Fibroblast of skin of left quadriceps (primary cell): ENCODE results near the gene CELA3A.

Experiments
- DNase-seq, 2 experiments: peaks; one replicate each; pipeline ENCODE4 v3.0.0-alpha.2; 2013; ENCODE audit warnings: low read depth in 2 of 2

CELA3A gene

DNA sequence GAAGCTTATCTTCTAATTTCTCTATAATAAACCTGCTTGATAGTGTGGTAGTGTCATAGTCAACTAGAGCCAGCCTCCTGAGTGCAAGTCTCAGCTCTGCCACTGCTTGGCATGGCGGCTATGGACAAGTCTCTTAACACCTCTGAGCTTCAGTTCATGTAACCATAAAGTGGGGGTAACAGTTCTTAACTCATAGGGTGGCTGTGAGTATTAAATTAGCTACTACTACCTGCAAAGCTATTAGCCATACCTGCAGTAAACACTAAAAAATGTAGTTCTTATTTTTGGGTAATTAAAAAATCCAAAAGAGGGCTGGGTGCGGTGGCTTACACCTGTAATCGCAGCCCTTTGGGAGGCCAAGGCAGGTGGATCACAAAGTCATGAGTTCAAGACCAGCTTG, 48.9 kb downstream of the CELA3A start:
- no peak for DNase-seq

DNA sequence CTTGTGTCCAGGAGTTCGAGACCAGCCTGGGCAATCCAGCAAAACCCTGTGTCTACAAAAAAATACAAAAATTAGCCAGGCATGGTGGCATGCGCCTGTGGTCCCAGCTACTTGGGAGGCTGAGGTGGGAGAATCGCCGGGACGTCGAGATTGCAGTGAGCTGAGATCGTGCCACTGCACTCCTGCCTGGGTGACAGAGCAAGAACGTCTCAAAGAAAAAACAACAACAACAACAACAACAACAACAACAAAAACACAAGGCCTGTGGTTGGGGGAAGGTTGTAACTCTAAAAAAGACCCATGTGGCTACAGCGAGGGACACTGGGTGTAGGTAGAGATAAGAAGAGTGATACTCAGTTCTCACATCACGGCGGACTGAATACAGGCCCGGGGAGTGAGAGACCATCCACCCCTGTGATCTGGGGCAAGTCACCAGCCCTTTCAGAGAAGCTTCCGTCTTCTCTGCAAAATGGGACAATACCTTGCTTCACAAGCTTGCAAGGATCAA, 50.2 kb downstream of the CELA3A start:
- DNase-seq: no peak

DNA sequence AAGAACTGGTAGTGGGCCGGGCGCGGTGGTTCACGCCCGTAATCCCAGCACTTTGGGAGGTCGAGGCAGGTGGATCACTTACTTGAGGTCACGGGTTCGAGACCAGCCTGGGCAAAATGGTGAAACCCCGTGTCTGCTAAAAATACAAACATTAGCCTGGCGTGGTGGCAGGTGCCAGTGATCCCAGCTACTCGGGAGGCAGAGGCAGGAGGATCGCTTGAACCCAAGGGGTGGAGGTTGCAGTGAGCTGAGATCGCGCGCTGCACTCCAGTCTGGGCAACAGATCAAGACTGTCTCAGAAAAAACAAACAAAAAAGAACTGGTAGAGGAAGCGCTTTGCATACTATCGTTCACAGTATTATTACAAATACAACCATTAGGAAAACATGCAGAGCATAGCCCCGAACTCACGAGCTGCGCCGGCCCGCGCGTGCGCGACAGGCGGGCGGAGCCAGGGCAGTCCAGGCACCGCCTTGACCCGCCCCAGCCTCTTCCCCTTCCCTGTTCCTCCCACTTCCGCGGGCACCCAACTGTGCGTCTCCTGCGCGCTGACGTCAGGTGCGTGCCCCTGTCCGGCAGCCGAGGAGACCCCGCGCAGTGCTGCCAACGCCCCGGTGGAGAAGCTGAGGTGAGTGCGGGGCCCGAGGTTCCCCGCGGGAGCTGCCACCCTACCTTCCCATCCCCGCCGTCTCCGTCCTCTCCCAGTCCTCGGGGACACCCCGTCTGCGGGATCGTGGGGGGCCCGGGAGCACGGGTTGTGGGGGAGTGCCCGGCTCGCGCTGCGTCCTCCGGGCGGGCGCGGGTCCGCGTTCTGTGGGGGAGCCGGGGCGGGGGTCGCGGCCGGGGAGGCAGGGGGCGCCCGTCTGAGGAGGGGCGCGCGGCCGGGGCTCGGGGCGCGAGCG, 50.9 kb downstream of the CELA3A start, which contains the start of gene CDC42:
CDC42 (plus strand) TSS at position 595 of the 902 bp plus-strand sequence. CDS start 25,770 bp downstream, outside the sequence.
- peak; percentile 91 for DNase-seq

DNA sequence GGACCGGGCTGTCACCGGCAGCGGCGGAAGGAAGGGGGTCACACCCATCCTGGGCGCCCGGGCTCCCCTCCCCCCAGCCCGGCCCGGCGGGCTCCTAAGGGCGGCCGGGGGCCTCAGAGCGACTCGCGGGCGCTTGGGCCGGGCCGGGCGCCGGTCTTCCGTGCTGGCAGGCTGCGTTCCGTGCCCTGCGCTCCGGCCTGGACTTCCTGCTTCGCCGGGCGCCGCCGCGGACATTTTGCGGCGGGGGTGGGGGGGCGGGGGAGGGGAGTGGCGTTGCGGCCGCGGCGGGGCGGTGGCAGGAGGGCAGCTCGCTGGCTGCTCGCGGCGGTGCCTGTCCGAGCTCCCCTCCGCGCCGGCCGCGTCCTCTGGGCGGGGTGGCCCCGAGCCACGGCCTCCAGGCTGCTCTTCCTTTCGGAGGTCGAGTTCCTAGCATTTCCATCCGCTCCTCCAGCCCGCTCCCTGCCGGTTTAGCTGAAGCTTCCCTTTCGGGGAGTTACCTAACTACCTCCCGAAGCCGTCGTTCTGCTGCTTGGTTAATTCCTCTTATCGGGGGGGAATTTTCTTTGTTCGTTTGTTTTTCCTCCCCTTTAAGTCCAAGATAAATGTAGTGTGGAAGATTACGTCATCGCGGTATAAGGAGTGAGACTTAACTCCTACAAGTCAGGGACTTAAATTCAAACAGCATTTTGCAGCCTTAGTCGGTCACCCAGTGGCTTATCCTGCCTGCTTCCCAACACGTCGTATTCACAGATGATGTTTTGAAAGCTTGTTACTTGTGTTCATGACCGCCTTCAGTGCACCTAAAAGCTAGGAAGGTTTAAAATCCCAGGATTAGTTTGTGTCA, 51.8 kb downstream of the CELA3A start:
- DNase-seq: peak in 1 of 2 experiments; percentile 34

DNA sequence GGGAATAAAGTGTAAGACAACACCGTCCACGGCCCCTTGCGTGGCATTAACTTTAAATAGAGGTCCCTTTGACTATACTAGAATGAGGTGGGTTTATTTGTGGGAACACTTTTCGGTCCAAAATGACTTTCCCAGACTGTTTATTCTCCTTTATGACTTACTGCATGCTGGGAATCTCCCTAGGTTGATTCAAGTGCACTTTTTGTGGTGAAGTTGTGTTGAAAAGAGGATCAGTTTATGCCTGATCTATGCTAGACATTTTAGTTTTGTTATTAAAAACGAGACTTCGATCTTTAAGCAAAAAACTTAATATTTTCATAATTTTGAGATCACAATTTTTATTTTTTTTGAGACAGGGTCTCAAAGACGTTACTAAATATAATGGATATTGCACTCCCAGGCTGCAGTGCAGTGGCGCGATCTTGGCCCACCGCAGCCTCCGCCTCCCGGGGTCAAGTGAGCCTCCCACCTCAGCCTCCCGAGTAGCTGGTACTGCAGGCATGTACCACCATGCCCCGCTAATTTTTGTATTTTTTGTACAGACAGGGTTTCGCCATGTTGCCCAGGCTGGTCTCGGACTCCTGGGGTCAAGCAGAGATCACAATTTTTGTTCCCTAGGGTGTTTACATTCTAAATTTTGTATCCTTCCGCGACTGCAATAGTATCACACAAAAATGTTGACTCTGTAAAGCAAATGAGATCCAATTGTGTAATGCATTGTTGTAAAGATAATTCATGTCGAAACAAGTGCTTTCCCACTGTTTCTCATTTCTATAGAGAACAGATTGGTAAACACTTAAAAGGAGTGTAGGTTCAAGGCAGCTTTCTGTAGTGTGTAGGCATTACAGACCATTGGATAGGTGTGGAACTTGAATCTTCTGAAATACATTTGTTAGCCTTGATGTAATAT, 52.7 kb downstream of the CELA3A start:
- DNase-seq: no peak

DNA sequence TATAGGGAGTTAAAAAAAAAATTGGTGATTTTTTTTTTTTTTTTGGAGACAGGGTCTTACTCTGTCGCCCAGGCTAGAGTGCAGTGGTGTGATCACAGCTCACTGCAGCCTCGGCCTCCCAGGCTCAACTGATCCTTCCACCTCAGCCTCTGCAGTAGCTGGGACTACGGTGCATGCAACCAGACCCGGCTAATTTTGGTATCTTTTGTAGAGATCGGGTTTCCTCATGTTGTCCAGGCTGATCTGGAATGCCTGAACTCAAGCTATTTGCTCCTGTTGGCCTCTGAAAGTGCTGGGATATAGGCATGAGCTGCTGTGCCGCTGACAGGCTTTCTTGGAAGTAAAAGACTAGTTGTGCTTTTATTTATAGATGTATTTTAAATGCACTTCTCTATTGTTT, 54.0 kb downstream of the CELA3A start:
- DNase-seq: no peak

DNA sequence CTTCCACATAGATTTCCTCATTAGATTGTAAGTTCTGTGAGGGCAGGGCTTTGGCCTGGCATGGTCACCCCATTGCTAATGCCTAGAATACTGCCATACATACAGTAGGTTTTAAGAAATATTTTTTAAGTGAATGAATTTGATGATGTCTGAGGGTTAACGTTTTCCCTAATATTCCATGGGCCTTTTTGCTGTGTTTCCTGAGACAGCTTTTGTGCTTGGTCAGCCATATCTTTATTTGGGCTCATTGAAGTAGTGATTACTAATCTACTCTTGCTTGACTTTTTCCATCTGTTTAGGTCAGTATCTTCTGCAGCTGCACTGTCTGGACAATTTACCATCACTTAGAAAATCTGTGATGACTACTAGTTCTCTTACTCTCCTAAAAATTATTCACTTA, 54.6 kb downstream of the CELA3A start:
- no peak for DNase-seq

DNA sequence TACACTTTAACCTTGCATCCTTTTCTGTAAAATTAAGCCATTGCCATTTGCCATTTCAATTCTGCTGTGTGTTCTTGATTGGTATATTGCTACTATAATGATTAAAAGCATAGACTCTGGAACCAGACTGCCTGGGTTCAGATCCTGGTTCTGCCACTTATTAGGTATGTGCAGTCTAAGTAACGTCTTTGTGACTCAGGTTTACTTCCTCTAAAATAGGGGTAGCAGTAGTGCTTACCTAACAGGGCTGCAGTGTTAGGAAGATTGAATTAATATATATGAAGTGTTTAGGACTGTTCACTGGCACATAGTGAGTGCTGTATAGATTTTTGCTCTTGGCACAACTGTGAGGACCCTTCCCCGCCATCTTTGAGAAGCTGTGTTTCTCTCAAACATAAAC, 55.5 kb downstream of the CELA3A start:
- no peak for DNase-seq

DNA sequence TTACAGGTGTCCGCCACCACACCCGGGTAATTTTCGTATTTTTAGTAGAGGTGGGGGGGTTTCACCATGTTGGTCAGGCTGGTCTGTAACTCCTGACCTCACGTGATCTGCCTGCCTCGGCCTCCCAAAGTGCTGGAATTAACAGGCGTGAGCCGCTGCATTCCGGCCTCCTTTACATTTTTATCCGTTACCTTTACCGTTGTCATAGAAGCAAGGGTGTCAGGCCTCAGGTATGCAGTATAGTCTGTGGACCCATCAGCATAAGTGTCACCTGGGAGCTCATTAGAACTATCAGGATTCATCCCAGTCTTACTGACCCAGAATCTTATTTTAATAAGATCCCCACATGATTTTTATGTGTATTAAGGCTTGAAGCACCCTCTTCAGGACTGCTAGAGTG, 56.4 kb downstream of the CELA3A start:
- no peak for DNase-seq
